ENCODE measurements around the gene EMX1.
A peak's percentile ranks its signal among the peaks of the same experiment; 100 is the strongest.

EMX1 gene

GRCh38 chr2:72945450-72946019, 28.2 kb downstream of the EMX1 start:
- DNase-seq: no peak

- DNase-seq: no peak
Observed at GRCh38 chr2:72946466-72946865, 29.1 kb downstream of the EMX1 start.

GRCh38 chr2:72947952-72948830, 30.9 kb downstream of the EMX1 start:
- no peak for DNase-seq

GRCh38 chr2:72949045-72949444, 31.7 kb downstream of the EMX1 start:
- no peak for DNase-seq

GRCh38 chr2:72949642-72950041, 32.3 kb downstream of the EMX1 start:
- DNase-seq: no peak

- no peak for DNase-seq
Observed at GRCh38 chr2:72950558-72951255, 33.4 kb downstream of the EMX1 start.

- no peak for DNase-seq
Observed at GRCh38 chr2:72951303-72952095, 34.2 kb downstream of the EMX1 start.

GRCh38 chr2:72952110-72952823, 34.9 kb downstream of the EMX1 start:
- no peak for DNase-seq

- no peak for DNase-seq
Observed at GRCh38 chr2:72952961-72953360, 35.6 kb downstream of the EMX1 start.

- DNase-seq: no peak
Observed at GRCh38 chr2:72953528-72953927, 36.2 kb downstream of the EMX1 start.

- peak; percentile 18 for DNase-seq
Observed at GRCh38 chr2:72953976-72954375, 36.7 kb downstream of the EMX1 start.

- no peak for DNase-seq
Observed at GRCh38 chr2:72954376-72955227, 37.3 kb downstream of the EMX1 start.

GRCh38 chr2:72955228-72956049, 38.1 kb downstream of the EMX1 start:
- no peak for DNase-seq

GRCh38 chr2:72956050-72956395, 38.7 kb downstream of the EMX1 start:
- DNase-seq: no peak

- no peak for DNase-seq
Observed at GRCh38 chr2:72956936-72957335, 39.6 kb downstream of the EMX1 start.

- DNase-seq: no peak
Observed at GRCh38 chr2:72958542-72959385, 41.4 kb downstream of the EMX1 start.

- no peak for DNase-seq
Observed at GRCh38 chr2:72959554-72959953, 42.2 kb downstream of the EMX1 start.

GRCh38 chr2:72959995-72960981, 43.0 kb downstream of the EMX1 start:
- no peak for DNase-seq
